Medulla oblongata (tissue), 1 donor: ENCODE measurements around the gene FAM90A1.

ENCODE experiments used
- DNase-seq: peaks from one replicate; pipeline ENCODE4 v3.0.0-alpha.2; 2015; ENCODE audit errors: extremely low spot score

The FAM90A1 gene

GRCh38 chr12:8172911-8173310 is 54.5 kb downstream of the FAM90A1 start:
- peak; percentile 34 for DNase-seq
